Measurements from ENCODE around the gene CRACDL.

Gene CRACDL

DNA sequence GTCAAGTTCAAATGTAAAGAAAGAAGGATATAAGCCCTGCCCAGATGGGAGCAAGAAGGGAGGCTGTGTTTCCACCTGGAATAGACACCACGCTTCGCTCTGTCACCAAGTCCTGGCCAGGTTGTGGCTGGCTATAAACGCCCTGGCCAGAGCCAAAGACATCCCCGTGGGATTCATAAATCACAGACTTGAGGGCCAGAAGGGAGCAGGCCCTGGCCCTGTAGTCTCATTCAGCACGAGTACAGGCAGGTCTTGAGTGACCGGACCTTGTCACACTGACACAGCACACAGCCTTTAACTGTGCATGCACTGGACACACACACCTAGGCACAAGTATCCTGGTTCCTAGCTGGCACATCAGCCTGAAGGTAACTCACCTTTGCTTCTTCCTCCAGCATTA lies 110.6 kb downstream of the CRACDL start:
- H3K27me3 ChIP-seq (ENCODE audit: insufficient read depth, poor library complexity, severe bottlenecking), result no peaks in the 10 kb centered on the region
- TF ChIP-seq GABPA (IDR thresholded peaks at IDR 0.05; ENCODE audit: low read depth) (no peak), SPI1 (IDR thresholded peaks at IDR 0.05; ENCODE audit: borderline replicate concordance, low read depth) (no peak), POLR2AphosphoS5 (IDR thresholded peaks at IDR 0.05; ENCODE audit: low read depth) (no peak)
- TF ChIP-seq, protein P1, sequence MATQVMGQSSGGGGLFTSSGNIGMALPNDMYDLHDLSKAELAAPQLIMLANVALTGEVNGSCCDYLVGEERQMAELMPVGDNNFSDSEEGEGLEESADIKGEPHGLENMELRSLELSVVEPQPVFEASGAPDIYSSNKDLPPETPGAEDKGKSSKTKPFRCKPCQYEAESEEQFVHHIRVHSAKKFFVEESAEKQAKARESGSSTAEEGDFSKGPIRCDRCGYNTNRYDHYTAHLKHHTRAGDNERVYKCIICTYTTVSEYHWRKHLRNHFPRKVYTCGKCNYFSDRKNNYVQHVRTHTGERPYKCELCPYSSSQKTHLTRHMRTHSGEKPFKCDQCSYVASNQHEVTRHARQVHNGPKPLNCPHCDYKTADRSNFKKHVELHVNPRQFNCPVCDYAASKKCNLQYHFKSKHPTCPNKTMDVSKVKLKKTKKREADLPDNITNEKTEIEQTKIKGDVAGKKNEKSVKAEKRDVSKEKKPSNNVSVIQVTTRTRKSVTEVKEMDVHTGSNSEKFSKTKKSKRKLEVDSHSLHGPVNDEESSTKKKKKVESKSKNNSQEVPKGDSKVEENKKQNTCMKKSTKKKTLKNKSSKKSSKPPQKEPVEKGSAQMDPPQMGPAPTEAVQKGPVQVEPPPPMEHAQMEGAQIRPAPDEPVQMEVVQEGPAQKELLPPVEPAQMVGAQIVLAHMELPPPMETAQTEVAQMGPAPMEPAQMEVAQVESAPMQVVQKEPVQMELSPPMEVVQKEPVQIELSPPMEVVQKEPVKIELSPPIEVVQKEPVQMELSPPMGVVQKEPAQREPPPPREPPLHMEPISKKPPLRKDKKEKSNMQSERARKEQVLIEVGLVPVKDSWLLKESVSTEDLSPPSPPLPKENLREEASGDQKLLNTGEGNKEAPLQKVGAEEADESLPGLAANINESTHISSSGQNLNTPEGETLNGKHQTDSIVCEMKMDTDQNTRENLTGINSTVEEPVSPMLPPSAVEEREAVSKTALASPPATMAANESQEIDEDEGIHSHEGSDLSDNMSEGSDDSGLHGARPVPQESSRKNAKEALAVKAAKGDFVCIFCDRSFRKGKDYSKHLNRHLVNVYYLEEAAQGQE (IDR thresholded peaks at IDR 0.05; ENCODE audit: insufficient replicate concordance, low read depth), result no peak
- TF ChIP-seq, protein P2, sequence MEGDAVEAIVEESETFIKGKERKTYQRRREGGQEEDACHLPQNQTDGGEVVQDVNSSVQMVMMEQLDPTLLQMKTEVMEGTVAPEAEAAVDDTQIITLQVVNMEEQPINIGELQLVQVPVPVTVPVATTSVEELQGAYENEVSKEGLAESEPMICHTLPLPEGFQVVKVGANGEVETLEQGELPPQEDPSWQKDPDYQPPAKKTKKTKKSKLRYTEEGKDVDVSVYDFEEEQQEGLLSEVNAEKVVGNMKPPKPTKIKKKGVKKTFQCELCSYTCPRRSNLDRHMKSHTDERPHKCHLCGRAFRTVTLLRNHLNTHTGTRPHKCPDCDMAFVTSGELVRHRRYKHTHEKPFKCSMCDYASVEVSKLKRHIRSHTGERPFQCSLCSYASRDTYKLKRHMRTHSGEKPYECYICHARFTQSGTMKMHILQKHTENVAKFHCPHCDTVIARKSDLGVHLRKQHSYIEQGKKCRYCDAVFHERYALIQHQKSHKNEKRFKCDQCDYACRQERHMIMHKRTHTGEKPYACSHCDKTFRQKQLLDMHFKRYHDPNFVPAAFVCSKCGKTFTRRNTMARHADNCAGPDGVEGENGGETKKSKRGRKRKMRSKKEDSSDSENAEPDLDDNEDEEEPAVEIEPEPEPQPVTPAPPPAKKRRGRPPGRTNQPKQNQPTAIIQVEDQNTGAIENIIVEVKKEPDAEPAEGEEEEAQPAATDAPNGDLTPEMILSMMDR (IDR thresholded peaks at IDR 0.05; ENCODE audit: insufficient read depth, low read length), result no peak

DNA sequence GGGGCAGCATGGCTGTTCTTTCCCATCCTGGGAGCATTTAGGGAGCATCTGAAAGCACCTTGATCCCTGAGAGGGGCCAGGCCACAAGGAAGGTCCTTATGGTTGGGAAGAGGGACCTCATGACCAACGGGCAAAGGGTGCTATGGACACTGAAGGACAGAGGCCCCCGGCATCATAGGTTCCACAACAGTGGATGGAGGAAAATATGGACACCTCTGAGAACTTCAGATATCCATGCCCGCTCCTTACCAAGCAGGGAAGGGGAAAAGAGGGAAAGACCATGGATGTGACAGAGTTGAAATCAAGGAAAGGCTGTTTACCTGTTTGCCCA lies 111.0 kb downstream of the CRACDL start:
- H3K4me3 ChIP-seq (replicated peaks; ENCODE audit: insufficient read depth, low read length), result no peak overlapping the region
- H3K27me3 ChIP-seq (ENCODE audit: insufficient read depth, poor library complexity, severe bottlenecking), result no peaks in the 10 kb centered on the region
- peak overlapping the region; percentile 81 for H3K27ac ChIP-seq (replicated peaks)
- DNase-seq (ENCODE audit: low read depth in 1 of 2, low spot score in 1 of 2), result no peak
- TF ChIP-seq, protein P2 (IDR thresholded peaks at IDR 0.05; ENCODE audit: insufficient read depth, low read length), result no peak
- TF ChIP-seq SPI1 (IDR thresholded peaks at IDR 0.05; ENCODE audit: borderline replicate concordance, low read depth) (no peak), POLR2AphosphoS5 (IDR thresholded peaks at IDR 0.05; ENCODE audit: low read depth) (no peak), GABPA (IDR thresholded peaks at IDR 0.05; ENCODE audit: low read depth) (no peak)
- TF ChIP-seq, protein P1 (IDR thresholded peaks at IDR 0.05; ENCODE audit: insufficient replicate concordance, low read depth), result no peak

More for the DNA sequence above, 110.6 kb downstream of the CRACDL start:
- Histone ChIP-seq H3K4me3 (replicated peaks; ENCODE audit: insufficient read depth, low read length) (no peak overlapping the region), H3K27ac (replicated peaks) (peak overlapping the region; percentile 81)
- no peak for DNase-seq (ENCODE audit: low read depth in 1 of 2, low spot score in 1 of 2)

DNA sequence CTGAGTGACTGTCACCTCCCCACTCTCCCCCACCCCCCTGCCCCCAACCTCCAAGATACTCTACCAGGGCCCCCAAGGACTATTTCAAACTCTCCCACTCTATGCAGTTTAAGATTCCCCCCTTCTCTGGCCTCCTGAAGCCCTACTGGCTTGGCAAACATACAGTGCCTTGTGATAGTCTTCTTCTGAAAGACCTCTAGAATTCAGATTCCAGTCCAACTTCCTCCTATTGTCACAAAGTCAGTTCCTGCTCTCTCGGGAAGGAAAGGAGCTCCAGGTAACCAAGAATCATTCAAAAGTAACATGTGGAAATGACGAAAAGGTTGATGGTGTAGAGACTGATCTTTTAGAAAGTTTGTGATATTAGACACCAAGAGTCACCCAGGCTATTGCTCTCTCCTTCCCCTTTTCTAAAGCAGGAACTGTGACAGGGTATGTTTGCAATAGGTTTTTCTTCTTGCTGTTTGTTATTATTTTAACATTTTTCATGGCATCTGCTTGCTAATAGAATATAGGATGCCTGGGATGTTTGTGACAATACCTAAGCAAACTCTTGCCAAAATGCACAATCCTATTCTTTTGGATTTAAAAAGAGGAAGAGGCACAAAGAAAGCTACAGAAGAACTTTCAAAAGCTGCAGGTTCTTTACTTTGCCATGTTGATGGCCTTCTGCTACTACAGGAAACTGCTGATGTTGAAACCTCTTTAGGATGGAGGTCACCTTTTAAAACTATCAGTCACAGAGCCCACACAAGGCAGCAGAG lies 111.6 kb downstream of the CRACDL start:
- TF ChIP-seq, protein P1 (IDR thresholded peaks at IDR 0.05; ENCODE audit: insufficient replicate concordance, low read depth), result no peak
- TF ChIP-seq SPI1 (IDR thresholded peaks at IDR 0.05; ENCODE audit: borderline replicate concordance, low read depth), result peak; percentile 83
- H3K27me3 ChIP-seq (ENCODE audit: insufficient read depth, poor library complexity, severe bottlenecking), result no peaks in the 10 kb centered on the region
- H3K4me3 ChIP-seq (replicated peaks; ENCODE audit: insufficient read depth, low read length), result no peak overlapping the region
- peak in 1 of 2 experiments; percentile 63 for DNase-seq (ENCODE audit: low read depth in 1 of 2, low spot score in 1 of 2)
- H3K27ac ChIP-seq (replicated peaks), result peak overlapping the region; percentile 81
